Neural crest cell (in vitro differentiated cells): ENCODE measurements around the gene ZBP1. TPM values are rescaled to one million over a fixed set of nuclear protein-coding genes. Genes with fewer than 3 reads are reported as not detected.

Experiments used
- DNase-seq: peaks from one replicate; pipeline ENCODE4 v3.0.0; 2021; ENCODE audit warnings: low read depth, mixed read lengths, low spot score
- H3K27ac Mint-ChIP-seq: one replicate; pipeline ENCODE4 v1.8.0; 2021; ENCODE audit warnings: mild to moderate bottlenecking, mixed read lengths; ENCODE audit not compliant: unreplicated experiment
- H3K27me3 Mint-ChIP-seq: 2 replicates; pipeline ENCODE4 v1.8.0; 2021; ENCODE audit warnings: low read depth, mild to moderate bottlenecking, mixed read lengths
- H3K36me3 Mint-ChIP-seq: 2 replicates; pipeline ENCODE4 v1.8.0; 2021; ENCODE audit warnings: low read depth, mild to moderate bottlenecking, mixed read lengths
- H3K4me1 Mint-ChIP-seq: 2 replicates; pipeline ENCODE4 v1.8.0; 2021; ENCODE audit warnings: mixed read lengths
- H3K4me3 Mint-ChIP-seq: one replicate; pipeline ENCODE4 v1.8.0; 2021; ENCODE audit warnings: mild to moderate bottlenecking, mixed read lengths
- H3K9me3 Mint-ChIP-seq: 2 replicates; pipeline ENCODE4 v1.8.0; 2021; ENCODE audit warnings: mixed read lengths
- CTCF ChIP-seq: fragments of 200-600 bp; sonication (generic); conservative IDR thresholded peaks from 2 replicates; pipeline ENCODE4 v1.5.0; 2021; ENCODE audit warnings: antibody characterized with exemption, mild to moderate bottlenecking
- total RNA-seq: library from RNA; stranded (reverse); gene quantifications from 2 replicates; pipeline ENCODE4 v1.2.1, GENCODE V29; 2021

ZBP1 gene
- total RNA-seq, 1 donor from 2014 or later = not detected

- DNase-seq = no peak
- Mint-ChIP-seq H3K9me3 (peaks cover 3% of the 10 kb centered on the region), H3K27ac (no peak overlapping the region), H3K36me3 (no peaks in the 10 kb centered on the region), H3K4me1 (peaks cover 8% of the 10 kb centered on the region), H3K27me3 (peaks cover 3% of the 10 kb centered on the region), H3K4me3 (no peak overlapping the region)
- TF ChIP-seq CTCF = no peak
Measured at GRCh38 chr20:57567471-57568079, 52.7 kb downstream of the ZBP1 start.

- TF ChIP-seq CTCF = no peak
- Mint-ChIP-seq H3K36me3 (no peaks in the 10 kb centered on the region), H3K4me3 (no peak overlapping the region), H3K27me3 (peaks cover 3% of the 10 kb centered on the region), H3K9me3 (peaks cover 3% of the 10 kb centered on the region), H3K4me1 (peaks cover 8% of the 10 kb centered on the region), H3K27ac (no peak overlapping the region)
- no peak for DNase-seq
Measured at GRCh38 chr20:57566803-57567459, 53.3 kb downstream of the ZBP1 start.

GRCh38 chr20:57566399-57566798, 53.8 kb downstream of the ZBP1 start:
- no peaks in the 10 kb centered on the region for H3K36me3 Mint-ChIP-seq
- no peak for DNase-seq
- no peak overlapping the region for H3K4me3 Mint-ChIP-seq
- no peak overlapping the region for H3K27ac Mint-ChIP-seq
- H3K9me3 Mint-ChIP-seq = peaks cover 3% of the 10 kb centered on the region
- no peak for TF ChIP-seq CTCF
- H3K4me1 Mint-ChIP-seq = peaks cover 8% of the 10 kb centered on the region
- H3K27me3 Mint-ChIP-seq = peaks cover 3% of the 10 kb centered on the region

GRCh38 chr20:57564951-57565642, 55.1 kb downstream of the ZBP1 start:
- no peak for DNase-seq
- H3K4me1 Mint-ChIP-seq = peaks cover 3% of the 10 kb centered on the region
- no peak overlapping the region for H3K4me3 Mint-ChIP-seq
- H3K27me3 Mint-ChIP-seq = peaks cover 3% of the 10 kb centered on the region
- no peaks in the 10 kb centered on the region for H3K9me3 Mint-ChIP-seq
- no peak overlapping the region for H3K27ac Mint-ChIP-seq
- H3K36me3 Mint-ChIP-seq = no peaks in the 10 kb centered on the region
- no peak for TF ChIP-seq CTCF

- H3K27me3 Mint-ChIP-seq = peaks cover 6% of the 10 kb centered on the region
Measured at GRCh38 chr20:57564180-57564802, 55.9 kb downstream of the ZBP1 start.

More at GRCh38 chr20:57564180-57564802, 55.9 kb downstream of the ZBP1 start:
- Mint-ChIP-seq H3K4me1 (peaks cover 3% of the 10 kb centered on the region), H3K9me3 (no peaks in the 10 kb centered on the region), H3K36me3 (no peaks in the 10 kb centered on the region), H3K4me3 (no peak overlapping the region), H3K27ac (no peak overlapping the region)
- no peak for DNase-seq
- TF ChIP-seq CTCF = no peak
